H9 (cell line): ENCODE data around the gene SPSB2. TPM values are rescaled to one million over a fixed set of nuclear protein-coding genes. Genes with fewer than 3 reads are reported as not detected.

Experiments used
- DNase-seq: peaks from one replicate; pipeline ENCODE4 v3.0.0-alpha.2; 2017
- H2AFZ ChIP-seq: one replicate; pipeline ENCODE4 v1.6.1; 2013; ENCODE audit warnings: mild to moderate bottlenecking, low read length, control low read depth, moderate library complexity
- H2AK5ac ChIP-seq: 2 replicates; pipeline ENCODE4 v1.6.1; 2013; ENCODE audit warnings: low read length, control low read depth, mixed read lengths; ENCODE audit not compliant: insufficient read length
- H2BK120ac ChIP-seq: one replicate; pipeline ENCODE4 v1.6.1; 2013; ENCODE audit warnings: low read depth, mild to moderate bottlenecking, low read length, control low read depth, inconsistent platforms; ENCODE audit not compliant: poor library complexity, severe bottlenecking
- H2BK12ac ChIP-seq: 2 replicates; pipeline ENCODE4 v1.6.1; 2013; ENCODE audit warnings: low read length, control low read depth, mixed read lengths, low read depth; ENCODE audit not compliant: insufficient read length
- H2BK15ac ChIP-seq: 2 replicates; pipeline ENCODE4 v1.6.1; 2013; ENCODE audit warnings: low read depth, low read length, control low read depth
- H2BK20ac ChIP-seq: one replicate; pipeline ENCODE4 v1.6.1; 2013; ENCODE audit warnings: low read depth, mild to moderate bottlenecking, low read length, control low read depth, inconsistent platforms; ENCODE audit not compliant: poor library complexity, severe bottlenecking
- H2BK5ac ChIP-seq: 2 replicates; pipeline ENCODE4 v1.6.1; 2013; ENCODE audit warnings: low read length, control low read depth, mixed read lengths; ENCODE audit not compliant: insufficient read length
- H3K14ac ChIP-seq: 2 replicates; pipeline ENCODE4 v1.6.1; 2013; ENCODE audit warnings: low read length, control low read depth; ENCODE audit not compliant: insufficient read depth
- H3K18ac ChIP-seq: 2 replicates; pipeline ENCODE4 v1.6.1; 2013; ENCODE audit warnings: low read depth, mild to moderate bottlenecking, mixed read lengths, low read length, control low read depth; ENCODE audit not compliant: insufficient read length
- H3K23ac ChIP-seq: 2 replicates; pipeline ENCODE4 v1.6.1; 2013; ENCODE audit warnings: low read length, control low read depth, mixed read lengths, low read depth; ENCODE audit not compliant: insufficient read length
- H3K23me2 ChIP-seq: 2 replicates; pipeline ENCODE4 v1.6.1; 2013; ENCODE audit warnings: low read depth, mild to moderate bottlenecking, mixed read lengths, low read length, control low read depth; ENCODE audit not compliant: insufficient read length, poor library complexity, severe bottlenecking
- H3K27ac ChIP-seq: 2 replicates; pipeline ENCODE4 v1.5.1; 2013; ENCODE audit warnings: low read length, control low read depth, mixed read lengths, low read depth; ENCODE audit not compliant: insufficient read length
- H3K27me3 ChIP-seq: 2 replicates; pipeline ENCODE4 v1.6.1; 2013; ENCODE audit warnings: low read length, control low read depth, inconsistent platforms; ENCODE audit not compliant: insufficient read depth
- H3K4ac ChIP-seq: 2 replicates; pipeline ENCODE4 v1.6.1; 2013; ENCODE audit warnings: low read depth, mild to moderate bottlenecking, control low read depth, inconsistent platforms, low read length, moderate library complexity
- H3K4me1 ChIP-seq: 2 replicates; pipeline ENCODE4 v1.6.1; 2013; ENCODE audit warnings: low read length, control low read depth, inconsistent platforms; ENCODE audit not compliant: insufficient read depth
- H3K4me2 ChIP-seq: 2 replicates; pipeline ENCODE4 v1.6.1; 2013; ENCODE audit warnings: low read length, control low read depth, mixed read lengths; ENCODE audit not compliant: insufficient read length, insufficient read depth
- H3K56ac ChIP-seq: 2 replicates; pipeline ENCODE4 v1.6.1; 2013; ENCODE audit warnings: low read depth, mild to moderate bottlenecking, mixed read lengths, low read length, control low read depth; ENCODE audit not compliant: insufficient read length
- H3K79me1 ChIP-seq: 2 replicates; pipeline ENCODE4 v1.6.1; 2013; ENCODE audit warnings: low read depth, mild to moderate bottlenecking, moderate library complexity, low read length, control low read depth, inconsistent platforms; ENCODE audit not compliant: insufficient read depth, poor library complexity, severe bottlenecking
- H3K79me2 ChIP-seq: 2 replicates; pipeline ENCODE4 v1.6.1; 2013; ENCODE audit warnings: low read length, control low read depth, inconsistent platforms; ENCODE audit not compliant: insufficient read depth
- H3K9ac ChIP-seq: 2 replicates; pipeline ENCODE4 v1.6.1; 2013; ENCODE audit warnings: low read length, control low read depth, mixed read lengths; ENCODE audit not compliant: insufficient read length; ENCODE audit errors: extremely low read depth
- H3K9me3 ChIP-seq: one replicate; pipeline ENCODE4 v1.6.1; 2013; ENCODE audit warnings: low read depth, low read length, inconsistent platforms; ENCODE audit not compliant: control insufficient read depth
- H3T11ph ChIP-seq: one replicate; pipeline ENCODE4 v1.6.1; 2013; ENCODE audit warnings: mild to moderate bottlenecking, low read length, control low read depth, inconsistent platforms
- H4K20me1 ChIP-seq: one replicate; pipeline ENCODE4 v1.6.1; 2013; ENCODE audit not compliant: control insufficient read depth, insufficient read length, insufficient read depth
- H4K5ac ChIP-seq: 2 replicates; pipeline ENCODE4 v1.6.1; 2013; ENCODE audit warnings: low read depth, mild to moderate bottlenecking, mixed read lengths, low read length, control low read depth; ENCODE audit not compliant: insufficient read length
- H4K8ac ChIP-seq: replicated peaks from 2 replicates; pipeline ENCODE4 v1.6.1; 2013; ENCODE audit warnings: low read length, control low read depth, mixed read lengths, low read depth; ENCODE audit not compliant: insufficient read length
- H4K91ac ChIP-seq: 2 replicates; pipeline ENCODE4 v1.6.1; 2013; ENCODE audit warnings: low read depth, mild to moderate bottlenecking, moderate library complexity, mixed read lengths, low read length, control low read depth; ENCODE audit not compliant: insufficient read length
- H3K27ac Mint-ChIP-seq, 3 experiments: 2 replicates in 2 of 3; 3 replicates in 1 of 3; pipeline ENCODE4 v1.8.0; 2020 to 2021; ENCODE audit warnings: mixed read lengths in 3 of 3, mild to moderate bottlenecking in 1 of 3, moderate library complexity in 1 of 3
- H3K27me3 Mint-ChIP-seq: 2 replicates; pipeline ENCODE4 v1.8.0; 2021; ENCODE audit warnings: low read depth, mild to moderate bottlenecking, moderate library complexity, mixed read lengths
- H3K36me3 Mint-ChIP-seq, 3 experiments: 2 replicates in 2 of 3; 3 replicates in 1 of 3; pipeline ENCODE4 v1.8.0; 2020 to 2021; ENCODE audit warnings: low read depth in 3 of 3, mixed read lengths in 3 of 3; ENCODE audit not compliant: insufficient read depth in 1 of 3
- H3K4me1 Mint-ChIP-seq, 2 experiments: 2 replicates each; pipeline ENCODE4 v1.8.0; 2020; ENCODE audit warnings: mixed read lengths in 2 of 2
- H3K4me3 Mint-ChIP-seq, 2 experiments: 2 replicates in 1 of 2; 3 replicates in 1 of 2; pipeline ENCODE4 v1.8.0; 2020 to 2021; ENCODE audit warnings: mild to moderate bottlenecking in 2 of 2, mixed read lengths in 2 of 2, moderate library complexity in 1 of 2
- H3K9me3 Mint-ChIP-seq, 2 experiments: 2 replicates in 1 of 2; 3 replicates in 1 of 2; pipeline ENCODE4 v1.8.0; 2020; ENCODE audit warnings: mild to moderate bottlenecking in 2 of 2, mixed read lengths in 2 of 2, moderate library complexity in 1 of 2
- CTCF ChIP-seq: fragments of 200-600 bp; sonication (generic); conservative IDR thresholded peaks from 3 replicates; pipeline ENCODE4 v1.8.0; 2021; ENCODE audit warnings: antibody characterized with exemption, mild to moderate bottlenecking
- WGBS: extraction: QIAGEN DNeasy Blood & Tissue Kit; methylation state at CpG from one replicate; pipeline ENCODE4 v1.1.7; 2013; ENCODE audit warnings: missing lambda C conversion rate, low lambda C conversion rate, mixed read lengths; ENCODE audit not compliant: insufficient read length; ENCODE audit errors: extremely low coverage; 5-methylcytosine and 5-hydroxymethylcytosine counted together
- total RNA-seq: library from RNA; stranded (reverse); gene quantifications from 2 replicates; pipeline ENCODE4 v1.2.1, GENCODE V29; 2021

The SPSB2 gene
- total RNA-seq, 1 experiment from 2014 or later: 13.7 TPM

GRCh38 chr12:6824085-6824775 is 48.9 kb downstream of the SPSB2 start:
- Histone ChIP-seq H2BK120ac (no peak overlapping the region), H2AFZ (no peak overlapping the region), H3K23ac (no peak overlapping the region), H3K4ac (no peak overlapping the region), H2AK5ac (no peak overlapping the region), H2BK20ac (no peak overlapping the region), H2BK12ac (no peak overlapping the region), H3K9me3 (no peaks in the 10 kb centered on the region), H3K14ac (no peak overlapping the region), H4K91ac (no peak overlapping the region), H3K79me2 (no peaks in the 10 kb centered on the region), H2BK5ac (no peak overlapping the region), H2BK15ac (no peak overlapping the region), H4K20me1 (peaks cover 4% of the 10 kb centered on the region), H3K4me1 (peaks cover 3% of the 10 kb centered on the region; the same call in 1 of the 2 replicates), H3K27ac (no peak overlapping the region), H3K27me3 (peaks cover 4% of the 10 kb centered on the region; the same call in 1 of the 2 replicates), H3K56ac (no peak overlapping the region), H3K23me2 (peaks cover 16% of the 10 kb centered on the region), H3K9ac (no peak overlapping the region), H3K79me1 (no peaks in the 10 kb centered on the region), H3T11ph (no peak overlapping the region), H4K5ac (no peak overlapping the region), H3K4me2 (no peak overlapping the region), H3K18ac (no peak overlapping the region), H4K8ac (no peak overlapping the region)
- Mint-ChIP-seq H3K4me3 (peak overlapping the region in 1 of 2 experiments; percentile 62; a peak in 2 of 5 replicates), H3K36me3 (peaks cover 10 to 15% (median 12%) of the 10 kb centered on the region in 3 experiments; a peak in 6 of 7 replicates), H3K9me3 (no peaks in the 10 kb centered on the region), H3K27ac (no peak overlapping the region), H3K4me1 (peaks cover 58 to 72% of the 10 kb centered on the region in 2 experiments), H3K27me3 (peaks cover 53% of the 10 kb centered on the region)
- no peak for TF ChIP-seq CTCF
- WGBS: no CpG with 5 or more reads among the region's 37 CpGs
- no peak for DNase-seq
